Measurements from ENCODE around the gene EHD2. TPM values are rescaled to one million over a fixed set of nuclear protein-coding genes. Genes with fewer than 3 reads are reported as not detected.

Gene EHD2
- total RNA-seq, 6 experiments from 2014 or later: 321 to 395 (median 334) TPM

DNA sequence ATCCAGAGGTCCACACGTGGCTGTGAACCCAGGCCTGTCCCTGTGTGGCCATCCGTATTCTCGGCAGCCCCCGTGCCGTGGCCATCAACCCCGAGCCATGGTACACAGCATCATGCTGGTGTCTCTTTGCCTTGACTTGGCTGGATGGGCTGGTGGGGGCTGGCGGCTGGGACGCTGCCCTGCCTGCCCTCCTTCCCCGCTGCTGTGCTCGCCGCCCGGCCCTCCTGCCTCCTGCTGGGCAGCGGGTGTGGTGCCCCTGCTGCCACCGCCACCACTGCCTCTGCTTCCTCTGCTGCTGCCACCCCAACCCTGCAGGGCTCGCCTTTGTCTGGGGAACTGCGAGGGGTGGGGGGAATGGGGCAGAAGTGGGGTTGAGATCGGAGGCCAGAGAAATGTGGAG is 19.7 kb upstream of the EHD2 start:
- TF ChIP-seq, protein P1, sequence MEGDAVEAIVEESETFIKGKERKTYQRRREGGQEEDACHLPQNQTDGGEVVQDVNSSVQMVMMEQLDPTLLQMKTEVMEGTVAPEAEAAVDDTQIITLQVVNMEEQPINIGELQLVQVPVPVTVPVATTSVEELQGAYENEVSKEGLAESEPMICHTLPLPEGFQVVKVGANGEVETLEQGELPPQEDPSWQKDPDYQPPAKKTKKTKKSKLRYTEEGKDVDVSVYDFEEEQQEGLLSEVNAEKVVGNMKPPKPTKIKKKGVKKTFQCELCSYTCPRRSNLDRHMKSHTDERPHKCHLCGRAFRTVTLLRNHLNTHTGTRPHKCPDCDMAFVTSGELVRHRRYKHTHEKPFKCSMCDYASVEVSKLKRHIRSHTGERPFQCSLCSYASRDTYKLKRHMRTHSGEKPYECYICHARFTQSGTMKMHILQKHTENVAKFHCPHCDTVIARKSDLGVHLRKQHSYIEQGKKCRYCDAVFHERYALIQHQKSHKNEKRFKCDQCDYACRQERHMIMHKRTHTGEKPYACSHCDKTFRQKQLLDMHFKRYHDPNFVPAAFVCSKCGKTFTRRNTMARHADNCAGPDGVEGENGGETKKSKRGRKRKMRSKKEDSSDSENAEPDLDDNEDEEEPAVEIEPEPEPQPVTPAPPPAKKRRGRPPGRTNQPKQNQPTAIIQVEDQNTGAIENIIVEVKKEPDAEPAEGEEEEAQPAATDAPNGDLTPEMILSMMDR (IDR thresholded peaks at IDR 0.05): peak; percentile 43; the same call in 1 of the 2 replicates
- Mint-ChIP-seq H3K4me3 (no peak overlapping the region), H3K4me1 (ENCODE audit: low read depth) (no peaks in the 10 kb centered on the region; the same call in 1 of the 2 replicates), H3K9me3 (no peaks in the 10 kb centered on the region), H3K36me3 (ENCODE audit: low read depth) (peaks cover 4% of the 10 kb centered on the region; the same call in 1 of the 2 replicates), H3K27me3 (ENCODE audit: insufficient read depth) (peaks cover 3% of the 10 kb centered on the region), H3K27ac (no peak overlapping the region)
- no peak for DNase-seq

DNA sequence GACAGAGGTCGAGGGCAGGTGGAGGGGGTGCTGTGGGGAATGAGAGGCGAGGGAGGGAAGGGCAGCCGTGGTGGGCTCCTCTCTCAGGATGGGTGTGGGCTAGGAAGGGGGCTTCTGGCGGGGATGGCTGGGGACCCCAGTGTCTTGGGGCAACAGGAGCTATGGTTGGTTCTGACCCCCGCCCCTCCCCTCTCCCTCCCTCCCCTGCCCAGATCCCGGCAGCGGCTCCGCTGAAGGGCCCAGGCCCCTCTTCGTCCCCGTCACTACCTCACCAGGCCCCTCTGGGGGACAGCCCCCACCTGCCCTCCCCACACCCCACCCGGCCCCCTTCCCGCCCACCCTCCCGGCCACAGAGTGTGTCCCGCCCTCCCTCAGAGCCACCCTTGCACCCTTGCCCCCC is 19.3 kb upstream of the EHD2 start:
- Mint-ChIP-seq H3K4me3 (no peak overlapping the region), H3K27me3 (ENCODE audit: insufficient read depth) (peaks cover 3% of the 10 kb centered on the region), H3K9me3 (no peaks in the 10 kb centered on the region), H3K27ac (no peak overlapping the region), H3K4me1 (ENCODE audit: low read depth) (no peaks in the 10 kb centered on the region; the same call in 1 of the 2 replicates), H3K36me3 (ENCODE audit: low read depth) (peaks cover 4% of the 10 kb centered on the region; the same call in 1 of the 2 replicates)
- DNase-seq: no peak
- TF ChIP-seq, protein P1 (IDR thresholded peaks at IDR 0.05): no peak

DNA sequence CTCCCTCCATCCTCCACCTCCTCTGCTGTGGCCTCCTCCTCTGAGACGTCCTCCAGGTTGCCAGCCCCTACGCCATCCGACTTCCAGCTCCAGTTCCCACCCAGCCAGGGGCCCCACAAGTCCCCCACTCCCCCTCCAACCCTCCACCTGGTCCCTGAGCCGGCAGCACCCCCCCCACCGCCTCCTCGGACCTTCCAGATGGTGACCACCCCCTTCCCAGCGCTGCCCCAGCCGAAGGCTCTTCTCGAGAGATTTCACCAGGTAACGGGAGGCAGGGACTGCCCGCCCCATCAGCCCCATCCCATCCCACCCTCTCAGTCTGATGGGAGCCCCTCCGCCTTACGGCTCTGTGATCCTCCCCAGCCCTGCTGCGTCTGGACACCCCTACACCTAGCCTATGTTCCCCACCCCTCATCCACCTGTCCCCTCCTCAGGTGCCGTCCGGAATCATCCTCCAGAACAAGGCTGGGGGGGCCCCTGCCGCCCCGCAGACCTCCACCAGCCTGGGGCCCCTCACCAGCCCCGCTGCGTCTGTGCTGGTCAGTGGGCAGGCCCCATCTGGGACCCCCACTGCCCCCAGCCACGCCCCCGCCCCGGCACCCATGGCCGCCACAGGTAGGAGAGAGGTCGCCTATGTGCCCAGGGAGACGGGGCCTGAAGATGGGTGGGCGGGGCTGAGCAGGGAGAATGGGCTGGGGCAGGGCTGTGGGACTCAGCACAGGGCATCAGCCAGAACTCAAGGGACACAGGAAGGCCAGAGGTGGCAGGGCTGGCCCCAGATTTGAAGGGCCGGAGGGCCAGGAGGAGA is 18.6 kb upstream of the EHD2 start:
- H3K4me1 Mint-ChIP-seq (ENCODE audit: low read depth): no peaks in the 10 kb centered on the region; the same call in 1 of the 2 replicates
- DNase-seq: no peak
- peaks cover 5% of the 10 kb centered on the region for H3K36me3 Mint-ChIP-seq (ENCODE audit: low read depth)
- H3K27me3 Mint-ChIP-seq (ENCODE audit: insufficient read depth): peaks cover 3% of the 10 kb centered on the region
- TF ChIP-seq, protein P1 (IDR thresholded peaks at IDR 0.05): no peak
- no peak overlapping the region for H3K4me3 Mint-ChIP-seq
- H3K9me3 Mint-ChIP-seq: no peaks in the 10 kb centered on the region
- no peak overlapping the region for H3K27ac Mint-ChIP-seq

DNA sequence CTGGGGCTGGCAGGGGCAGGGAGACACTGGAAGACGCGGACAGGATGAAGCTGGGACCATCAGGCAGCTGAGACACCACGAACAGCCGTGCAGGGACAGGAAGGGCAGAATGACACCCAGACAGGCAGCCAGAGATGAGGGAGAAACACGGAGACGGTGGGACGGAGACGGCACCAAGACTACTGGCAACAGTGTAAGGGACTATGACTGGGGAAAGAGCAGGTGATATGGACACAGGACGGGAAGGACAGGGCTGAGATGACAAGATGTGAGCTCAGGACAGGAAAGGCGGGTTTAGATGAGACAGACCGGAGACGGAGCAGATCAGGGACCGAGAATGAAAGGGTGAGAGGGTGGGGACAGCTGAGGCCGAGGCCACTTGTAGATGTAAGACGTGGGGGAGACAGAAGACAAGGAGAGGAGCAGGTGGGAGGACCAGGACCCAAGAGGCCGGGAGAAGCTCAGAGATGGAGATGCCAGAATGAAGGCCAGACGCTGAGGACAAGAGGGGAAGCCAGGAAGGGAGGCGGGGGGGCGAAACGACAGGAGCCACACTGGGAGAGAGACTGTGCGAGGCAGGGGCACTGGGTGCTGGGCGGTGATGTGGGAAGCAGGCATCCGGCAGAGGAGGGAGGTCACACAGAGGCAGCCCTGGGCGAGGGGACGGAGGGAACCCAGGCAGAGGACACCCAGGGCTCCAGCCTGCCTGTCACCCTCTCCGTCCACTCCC is 17.5 kb upstream of the EHD2 start:
- Mint-ChIP-seq H3K27ac (no peak overlapping the region; the same call in 1 of the 2 replicates), H3K27me3 (ENCODE audit: insufficient read depth) (peaks cover 3% of the 10 kb centered on the region), H3K4me3 (no peak overlapping the region), H3K4me1 (ENCODE audit: low read depth) (no peaks in the 10 kb centered on the region; the same call in 1 of the 2 replicates), H3K36me3 (ENCODE audit: low read depth) (peaks cover 10% of the 10 kb centered on the region), H3K9me3 (no peaks in the 10 kb centered on the region)
- TF ChIP-seq, protein P1 (IDR thresholded peaks at IDR 0.05): no peak
- DNase-seq: no peak

DNA sequence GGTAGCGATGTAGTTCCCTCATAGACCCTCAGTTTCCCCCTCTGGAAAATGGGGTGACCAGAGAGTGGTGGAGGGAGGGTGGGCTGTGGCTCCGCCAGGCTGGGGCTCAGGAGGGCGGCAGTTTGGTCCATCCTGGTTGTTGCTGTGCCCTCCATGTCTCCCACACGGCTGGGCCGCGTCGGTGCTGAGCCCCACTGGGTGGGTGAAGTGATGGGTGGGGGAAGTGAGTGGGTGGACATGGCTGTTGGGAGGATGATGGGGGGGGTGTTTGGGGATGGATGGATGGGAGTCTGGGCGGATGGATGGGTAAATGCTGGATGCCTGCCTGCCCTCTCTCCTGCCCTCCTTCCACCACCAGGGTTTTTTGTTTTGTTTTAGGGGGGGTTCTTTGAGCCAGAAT is 16.6 kb upstream of the EHD2 start:
- Mint-ChIP-seq H3K4me3 (no peak overlapping the region), H3K27me3 (ENCODE audit: insufficient read depth) (peaks cover 3% of the 10 kb centered on the region), H3K4me1 (ENCODE audit: low read depth) (no peaks in the 10 kb centered on the region; the same call in 1 of the 2 replicates), H3K36me3 (ENCODE audit: low read depth) (peaks cover 6% of the 10 kb centered on the region; the same call in 1 of the 2 replicates), H3K27ac (no peak overlapping the region), H3K9me3 (no peaks in the 10 kb centered on the region)
- no peak for DNase-seq
- TF ChIP-seq, protein P1 (IDR thresholded peaks at IDR 0.05): no peak
